ENCODE results near the gene FTCD.
"Not testable (repeated sequence)": the region's sequence is repeated elsewhere in the genome, so short reads cannot be mapped to it uniquely, and the experiment has no call there.

FTCD gene

GRCh38 chr21:46155514-46156377 is at the start of gene FTCD:
Gene FTCD, minus strand, starts transcription at chr21:46155579. Its CDS starts 56 bp downstream, at chr21:46155523.
- DNase-seq (ENCODE audit: low read depth) = no peak
- Histone ChIP-seq H3K36me3 (ENCODE audit: control insufficient read depth, insufficient read depth, low read length, severe bottlenecking) (no peaks in the 10 kb centered on the region), H3K9me3 (ENCODE audit: control insufficient read depth, low read length) (no peaks in the 10 kb centered on the region), H3K4me3 (ENCODE audit: low read length) (no peak within 1 kb of the TSS), H3K27me3 (replicated peaks; ENCODE audit: control insufficient read depth, insufficient read depth, low read length) (no peaks in the 10 kb centered on the region), H3K9ac (ENCODE audit: low read length) (no peak within 1 kb of the TSS), H3K4me1 (ENCODE audit: control insufficient read depth, insufficient read depth, low read length) (peaks cover 5% of the 10 kb centered on the region)

DNA sequence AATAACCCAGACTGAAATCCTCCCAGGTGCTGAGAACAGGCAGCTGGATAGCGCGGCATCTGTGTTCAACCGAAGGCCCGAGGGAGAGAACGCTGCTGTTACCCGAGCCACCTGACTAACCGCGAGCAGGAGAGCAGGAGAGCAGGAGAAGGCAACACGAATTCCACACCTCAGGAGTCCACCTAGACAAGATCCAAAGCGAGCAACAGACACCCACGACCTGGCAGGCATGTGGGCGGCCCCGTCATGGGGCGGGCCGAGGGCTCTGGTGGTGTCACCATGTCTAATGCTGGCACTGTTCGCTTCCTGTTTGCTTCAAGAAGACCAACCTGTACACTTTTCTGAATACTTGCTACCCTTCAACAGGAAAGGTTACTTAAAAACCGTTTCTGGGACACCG is 49.8 kb upstream of the FTCD start:
- H3K4me3 ChIP-seq (ENCODE audit: low read length) = no peak overlapping the region
- H3K4me1 ChIP-seq (ENCODE audit: control insufficient read depth, insufficient read depth, low read length) = no peaks in the 10 kb centered on the region
- no peaks in the 10 kb centered on the region for H3K27me3 ChIP-seq (replicated peaks; ENCODE audit: control insufficient read depth, insufficient read depth, low read length)
- H3K9ac ChIP-seq (ENCODE audit: low read length) = no peak overlapping the region
- H3K36me3 ChIP-seq (ENCODE audit: control insufficient read depth, insufficient read depth, low read length, severe bottlenecking) = peaks cover 85% of the 10 kb centered on the region
- no peaks in the 10 kb centered on the region for H3K9me3 ChIP-seq (ENCODE audit: control insufficient read depth, low read length)
- DNase-seq (ENCODE audit: low read depth) = no peak

DNA sequence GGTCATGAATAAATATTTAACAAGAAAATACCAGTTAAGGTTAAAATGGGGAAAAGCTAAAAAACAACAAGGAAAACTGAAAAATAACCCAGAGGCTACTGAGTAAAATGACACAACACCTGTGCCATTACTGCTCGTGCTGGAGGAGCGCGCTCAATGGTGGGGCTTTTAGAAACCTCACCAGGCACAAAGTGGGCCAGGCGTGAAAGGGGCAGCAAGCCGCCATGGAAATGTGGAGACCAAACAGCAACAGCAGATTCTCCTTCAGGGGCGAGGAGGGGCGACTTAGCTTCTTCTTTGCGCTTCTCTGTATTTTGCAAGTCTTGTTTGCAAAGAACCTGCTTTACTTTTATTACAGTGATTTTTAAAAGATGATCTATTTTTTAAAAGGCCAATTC is 47.8 kb upstream of the FTCD start:
- H3K9ac ChIP-seq (ENCODE audit: low read length) = no peak overlapping the region
- no peaks in the 10 kb centered on the region for H3K27me3 ChIP-seq (replicated peaks; ENCODE audit: control insufficient read depth, insufficient read depth, low read length)
- H3K9me3 ChIP-seq (ENCODE audit: control insufficient read depth, low read length) = no peaks in the 10 kb centered on the region
- H3K36me3 ChIP-seq (ENCODE audit: control insufficient read depth, insufficient read depth, low read length, severe bottlenecking) = peaks cover 86% of the 10 kb centered on the region
- no peaks in the 10 kb centered on the region for H3K4me1 ChIP-seq (ENCODE audit: control insufficient read depth, insufficient read depth, low read length)
- no peak overlapping the region for H3K4me3 ChIP-seq (ENCODE audit: low read length)
- no peak for DNase-seq (ENCODE audit: low read depth)

DNA sequence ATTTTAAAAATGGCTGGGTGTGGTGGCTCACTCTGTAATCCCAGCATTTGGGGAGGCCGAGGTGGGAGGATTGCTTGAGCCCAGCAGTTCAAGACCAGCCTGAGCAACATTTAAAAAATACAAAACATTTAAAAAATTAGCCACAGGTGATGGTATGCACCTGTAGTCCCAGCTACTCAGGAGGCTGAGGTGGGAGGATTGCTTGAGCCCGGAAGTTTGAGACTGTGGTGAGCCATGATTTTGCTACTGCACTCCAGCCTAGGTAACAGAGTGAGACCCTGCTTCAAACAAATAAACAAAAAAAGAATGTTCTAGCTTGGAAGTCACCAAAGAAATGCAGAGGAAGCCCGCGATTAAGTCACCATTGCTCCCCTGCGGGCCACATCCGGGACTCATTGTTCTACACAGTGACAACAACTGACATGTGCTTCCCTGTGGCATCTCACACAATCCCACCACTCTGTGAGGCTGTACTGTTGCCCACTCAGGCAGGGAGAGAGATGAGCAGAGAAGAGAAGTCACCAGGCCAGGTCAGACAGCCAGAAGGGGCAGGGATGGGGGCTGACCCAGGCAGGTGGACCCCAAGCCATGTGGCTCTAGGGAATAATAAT is 47.3 kb upstream of the FTCD start:
- Histone ChIP-seq H3K9me3 (ENCODE audit: control insufficient read depth, low read length) (no peaks in the 10 kb centered on the region), H3K9ac (ENCODE audit: low read length) (no peak overlapping the region), H3K4me3 (ENCODE audit: low read length) (no peak overlapping the region), H3K27me3 (replicated peaks; ENCODE audit: control insufficient read depth, insufficient read depth, low read length) (no peaks in the 10 kb centered on the region), H3K4me1 (ENCODE audit: control insufficient read depth, insufficient read depth, low read length) (no peaks in the 10 kb centered on the region), H3K36me3 (ENCODE audit: control insufficient read depth, insufficient read depth, low read length, severe bottlenecking) (peaks cover 86% of the 10 kb centered on the region)
- no peak for DNase-seq (ENCODE audit: low read depth)

DNA sequence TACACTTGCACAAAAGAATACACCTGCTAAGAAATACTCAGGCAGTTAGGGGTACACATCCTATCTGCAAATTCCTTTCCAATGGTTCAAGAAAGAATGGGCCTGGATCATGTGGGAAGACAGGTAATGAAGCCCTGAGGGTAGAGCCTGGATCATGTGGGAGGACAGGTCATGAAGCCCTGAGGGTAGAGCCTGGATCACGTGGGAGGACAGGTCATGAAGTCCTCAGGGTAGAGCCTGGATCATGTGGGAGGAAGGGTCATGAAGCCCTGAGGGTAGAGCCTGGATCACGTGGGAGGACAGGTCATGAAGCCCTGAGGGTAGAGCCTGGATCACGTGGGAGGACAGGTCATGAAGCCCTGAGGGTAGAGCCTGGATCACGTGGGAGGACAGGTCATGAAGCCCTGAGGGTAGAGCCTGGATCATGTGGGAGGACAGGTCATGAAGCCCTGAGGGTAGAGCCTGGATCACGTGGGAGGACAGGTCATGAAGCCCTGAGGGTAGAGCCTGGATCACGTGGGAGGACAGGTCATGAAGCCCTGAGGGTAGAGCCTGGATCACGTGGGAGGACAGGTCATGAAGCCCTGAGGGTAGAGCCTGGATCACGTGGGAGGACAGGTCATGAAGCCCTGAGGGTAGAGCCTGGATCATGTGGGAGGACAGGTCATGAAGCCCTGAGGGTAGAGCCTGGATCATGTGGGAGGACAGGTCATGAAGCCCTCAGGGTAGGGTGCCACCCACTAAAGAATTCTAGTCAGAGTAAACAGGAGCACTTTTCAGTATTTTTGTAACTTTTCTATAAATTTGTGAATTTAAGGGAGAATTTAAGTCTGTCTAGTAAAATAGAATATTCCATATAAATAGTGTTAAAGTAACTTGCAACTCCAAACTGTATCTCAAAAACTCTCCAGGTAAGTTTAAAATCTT is 45.8 kb upstream of the FTCD start:
- not testable (repeated sequence) for DNase-seq (ENCODE audit: low read depth); H3K9me3 ChIP-seq (ENCODE audit: control insufficient read depth, low read length); H3K27me3 ChIP-seq (replicated peaks; ENCODE audit: control insufficient read depth, insufficient read depth, low read length); H3K4me1 ChIP-seq (ENCODE audit: control insufficient read depth, insufficient read depth, low read length); H3K4me3 ChIP-seq (ENCODE audit: low read length); H3K9ac ChIP-seq (ENCODE audit: low read length)
- H3K36me3 ChIP-seq (ENCODE audit: control insufficient read depth, insufficient read depth, low read length, severe bottlenecking) = peaks cover 86% of the 10 kb centered on the region

GRCh38 chr21:46199436-46200373 is 44.3 kb upstream of the FTCD start:
- Histone ChIP-seq H3K36me3 (ENCODE audit: control insufficient read depth, insufficient read depth, low read length, severe bottlenecking) (peaks cover 86% of the 10 kb centered on the region), H3K4me3 (ENCODE audit: low read length) (no peak overlapping the region), H3K9me3 (ENCODE audit: control insufficient read depth, low read length) (no peaks in the 10 kb centered on the region), H3K27me3 (replicated peaks; ENCODE audit: control insufficient read depth, insufficient read depth, low read length) (no peaks in the 10 kb centered on the region), H3K4me1 (ENCODE audit: control insufficient read depth, insufficient read depth, low read length) (no peaks in the 10 kb centered on the region), H3K9ac (ENCODE audit: low read length) (no peak overlapping the region)
- no peak for DNase-seq (ENCODE audit: low read depth)

DNA sequence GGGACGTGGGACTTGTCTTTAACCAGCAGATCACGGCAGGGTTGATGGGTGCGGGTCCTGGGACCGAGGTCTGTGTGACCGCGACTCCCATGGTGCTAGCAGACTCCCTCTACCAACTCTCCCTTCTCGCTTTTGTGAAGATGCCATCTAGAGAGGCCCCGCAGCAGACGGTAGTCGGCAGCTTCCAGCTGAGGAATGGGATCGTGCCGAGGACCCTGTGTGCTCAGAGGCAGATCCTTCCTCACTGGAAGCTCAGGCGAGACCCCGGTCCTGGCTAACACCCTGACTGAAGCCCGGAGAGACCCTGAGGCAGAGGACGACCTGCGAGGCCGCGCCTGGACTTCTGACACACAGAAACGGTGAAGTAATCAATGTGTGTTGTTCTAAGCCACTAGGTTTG is 41.4 kb upstream of the FTCD start:
- Histone ChIP-seq H3K9ac (ENCODE audit: low read length) (no peak overlapping the region), H3K4me3 (ENCODE audit: low read length) (no peak overlapping the region), H3K36me3 (ENCODE audit: control insufficient read depth, insufficient read depth, low read length, severe bottlenecking) (peaks cover 92% of the 10 kb centered on the region), H3K27me3 (replicated peaks; ENCODE audit: control insufficient read depth, insufficient read depth, low read length) (no peaks in the 10 kb centered on the region), H3K9me3 (ENCODE audit: control insufficient read depth, low read length) (no peaks in the 10 kb centered on the region), H3K4me1 (ENCODE audit: control insufficient read depth, insufficient read depth, low read length) (no peaks in the 10 kb centered on the region)
- no peak for DNase-seq (ENCODE audit: low read depth)

GRCh38 chr21:46195595-46196195 is 40.3 kb upstream of the FTCD start:
- no peak for DNase-seq (ENCODE audit: low read depth)
- H3K36me3 ChIP-seq (ENCODE audit: control insufficient read depth, insufficient read depth, low read length, severe bottlenecking) = peaks cover 98% of the 10 kb centered on the region

DNA sequence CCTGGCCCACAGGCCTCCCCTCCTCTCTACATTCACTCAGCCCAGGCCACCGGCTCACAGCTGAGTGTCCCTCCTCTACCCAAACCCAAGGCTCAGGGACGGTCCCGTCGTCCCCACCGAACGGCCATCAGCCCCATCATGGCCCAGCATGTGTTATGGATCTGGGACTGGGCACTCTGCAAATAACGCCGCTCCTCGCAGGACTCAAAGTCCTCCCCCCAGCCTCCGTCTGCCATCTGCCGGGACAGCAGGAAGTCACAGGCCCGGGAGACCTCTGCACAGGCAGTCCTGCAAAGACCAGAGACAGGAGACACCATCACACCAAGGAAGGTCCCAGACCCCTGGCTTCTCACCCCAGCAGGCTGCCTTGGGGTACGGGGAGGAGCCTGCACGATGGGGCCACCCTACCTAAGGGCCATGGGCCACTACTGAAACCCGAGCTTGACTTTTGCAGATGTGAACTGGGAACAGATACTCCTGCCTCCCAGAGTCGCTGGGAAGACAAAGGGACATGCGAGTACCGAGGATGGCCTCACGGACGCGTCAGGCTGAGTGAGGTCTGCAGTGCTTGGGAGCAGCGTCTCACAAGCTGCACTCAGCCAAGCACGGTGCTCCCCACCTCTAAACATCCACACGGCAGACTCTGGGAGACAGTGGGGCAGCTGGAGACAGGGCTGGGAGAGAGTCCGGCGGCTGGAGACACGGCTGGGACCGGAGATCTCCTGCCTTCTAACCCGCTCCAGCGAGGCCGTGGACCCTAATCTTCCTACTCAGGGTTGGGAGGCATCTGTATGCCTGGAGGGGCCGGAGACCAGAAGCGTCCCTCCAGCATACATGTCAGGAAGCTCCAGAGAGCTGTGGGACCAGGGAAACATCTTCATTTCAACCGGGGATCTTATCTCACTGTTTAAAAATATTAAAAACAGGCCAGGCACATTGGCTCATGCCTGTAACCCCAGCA is 39.3 kb upstream of the FTCD start:
- H3K4me1 ChIP-seq (ENCODE audit: control insufficient read depth, insufficient read depth, low read length) = peaks cover 20% of the 10 kb centered on the region
- no peak for DNase-seq (ENCODE audit: low read depth)
- no peaks in the 10 kb centered on the region for H3K27me3 ChIP-seq (replicated peaks; ENCODE audit: control insufficient read depth, insufficient read depth, low read length)
- no peak overlapping the region for H3K4me3 ChIP-seq (ENCODE audit: low read length)
- H3K9me3 ChIP-seq (ENCODE audit: control insufficient read depth, low read length) = no peaks in the 10 kb centered on the region
- no peak overlapping the region for H3K9ac ChIP-seq (ENCODE audit: low read length)
- H3K36me3 ChIP-seq (ENCODE audit: control insufficient read depth, insufficient read depth, low read length, severe bottlenecking) = peaks cover 98% of the 10 kb centered on the region

More at GRCh38 chr21:46195595-46196195, 40.3 kb upstream of the FTCD start:
- Histone ChIP-seq H3K4me3 (ENCODE audit: low read length) (no peak overlapping the region), H3K4me1 (ENCODE audit: control insufficient read depth, insufficient read depth, low read length) (peaks cover 9% of the 10 kb centered on the region), H3K9me3 (ENCODE audit: control insufficient read depth, low read length) (no peaks in the 10 kb centered on the region), H3K9ac (ENCODE audit: low read length) (no peak overlapping the region), H3K27me3 (replicated peaks; ENCODE audit: control insufficient read depth, insufficient read depth, low read length) (no peaks in the 10 kb centered on the region)

All from adipocyte (in vitro differentiated cells).